Femur (tissue), 1 donor: ENCODE measurements around the gene FSD1.
"Not testable (repeated sequence)": the region's sequence is repeated elsewhere in the genome, so short reads cannot be mapped to it uniquely, and the experiment has no call there.

Experiments
- DNase-seq: peaks from one replicate; pipeline ENCODE4 v3.0.0-alpha.2; 2017

Gene FSD1

GRCh38 chr19:4304538-4305256 is at the start of gene FSD1:
Gene FSD1 (plus strand): TSS chr19:4304598. CDS start chr19:4304747, 149 bp downstream.
- no peak for DNase-seq

- DNase-seq: no peak
Measured at GRCh38 chr19:4256563-4256962, 47.8 kb upstream of the FSD1 start.

GRCh38 chr19:4257025-4257424 is 47.4 kb upstream of the FSD1 start:
- DNase-seq: no peak

GRCh38 chr19:4258181-4258580 is 46.2 kb upstream of the FSD1 start:
- no peak for DNase-seq

GRCh38 chr19:4260613-4261191 is 43.7 kb upstream of the FSD1 start:
- DNase-seq: no peak

GRCh38 chr19:4264812-4265211 is 39.6 kb upstream of the FSD1 start:
- DNase-seq: no peak

GRCh38 chr19:4266253-4267000 is 38.0 kb upstream of the FSD1 start:
- no peak for DNase-seq

GRCh38 chr19:4267101-4267900 is 37.1 kb upstream of the FSD1 start:
- DNase-seq: peak; percentile 56

- DNase-seq: no peak
Measured at GRCh38 chr19:4267901-4268815, 36.2 kb upstream of the FSD1 start.

GRCh38 chr19:4268816-4269430 is 35.5 kb upstream of the FSD1 start:
- no peak for DNase-seq

GRCh38 chr19:4272894-4273293 is 31.5 kb upstream of the FSD1 start:
- DNase-seq: no peak

GRCh38 chr19:4274321-4274686 is 30.1 kb upstream of the FSD1 start:
- not testable (repeated sequence) for DNase-seq

GRCh38 chr19:4277191-4277696 is 27.2 kb upstream of the FSD1 start:
- DNase-seq: no peak

GRCh38 chr19:4278010-4278409 is 26.4 kb upstream of the FSD1 start:
- no peak for DNase-seq

GRCh38 chr19:4278419-4279266 is 25.8 kb upstream of the FSD1 start, which contains the start of gene SHD:
Gene SHD (plus strand): TSS chr19:4279266. CDS start chr19:4280064, 798 bp downstream.
- DNase-seq: peak; percentile 77

GRCh38 chr19:4279267-4279529 is 25.2 kb upstream of the FSD1 start:
- no peak for DNase-seq

- no peak for DNase-seq
Measured at GRCh38 chr19:4279530-4280422, 24.6 kb upstream of the FSD1 start.

- DNase-seq: no peak
Measured at GRCh38 chr19:4284176-4284958, 20.0 kb upstream of the FSD1 start.

- no peak for DNase-seq
Measured at GRCh38 chr19:4284974-4285373, 19.4 kb upstream of the FSD1 start.
